ENCODE results near the gene MUC2.
A peak's percentile ranks its signal among the peaks of the same experiment; 100 is the strongest.

The MUC2 gene

GRCh38 chr11:1059759-1060158 lies 14.9 kb upstream of the MUC2 start:
- Histone ChIP-seq H3K18ac (ENCODE audit: low read length) (no peak overlapping the region), H3K79me1 (ENCODE audit: low read length) (no peaks in the 10 kb centered on the region), H3K4me1 (ENCODE audit: control insufficient read depth in 1 of 2, insufficient read depth in 2 of 2, low read length in 2 of 2) (no peaks in the 10 kb centered on the region), H3K27me3 (ENCODE audit: insufficient read depth, low read length) (no peaks in the 10 kb centered on the region), H2BK5ac (ENCODE audit: low read depth, low read length, poor library complexity) (no peak overlapping the region), H3K4me3 (ENCODE audit: low read depth, low read length) (no peak overlapping the region), H4K91ac (ENCODE audit: low read depth, low read length) (no peak overlapping the region), H3K4ac (ENCODE audit: low read depth, low read length) (no peak overlapping the region), H3K4me2 (ENCODE audit: low read length) (no peak overlapping the region), H3K23ac (ENCODE audit: low read length) (no peak overlapping the region), H3K9me3 (ENCODE audit: insufficient read depth, low read depth, low read length) (peaks cover 4% of the 10 kb centered on the region), H3K14ac (ENCODE audit: low read length) (no peak overlapping the region), H2AFZ (ENCODE audit: insufficient read depth, low read length, poor library complexity) (no peak overlapping the region), H2BK120ac (ENCODE audit: insufficient read depth, low read length, poor library complexity) (no peak overlapping the region), H3K9ac (ENCODE audit: low read length) (no peak overlapping the region), H3K36me3 (ENCODE audit: control insufficient read depth in 1 of 2, insufficient read depth in 2 of 2, low read length in 2 of 2) (no peaks in the 10 kb centered on the region), H4K8ac (ENCODE audit: low read depth, low read length) (no peak overlapping the region), H2BK12ac (ENCODE audit: low read length) (no peak overlapping the region), H4K12ac (ENCODE audit: low read depth, low read length) (no peak overlapping the region), H2AK5ac (ENCODE audit: low read length) (no peak overlapping the region), H3K79me2 (ENCODE audit: control insufficient read depth, insufficient read depth, low read length, poor library complexity) (no peaks in the 10 kb centered on the region), H3K27ac (ENCODE audit: low read depth, low read length) (no peak overlapping the region)
- WGBS (ENCODE audit: extremely low coverage, insufficient coverage, insufficient read length), result no CpG with 5 or more reads among the region's 15 CpGs
- DNase-seq, result peak; percentile 82

- H3K79me2 ChIP-seq (ENCODE audit: control insufficient read depth, insufficient read depth, low read length, poor library complexity), result no peaks in the 10 kb centered on the region
- no peak overlapping the region for H3K4me3 ChIP-seq (ENCODE audit: low read depth, low read length)
- no peak overlapping the region for H4K91ac ChIP-seq (ENCODE audit: low read depth, low read length)
- H4K8ac ChIP-seq (ENCODE audit: low read depth, low read length), result no peak overlapping the region
- no peak overlapping the region for H3K27ac ChIP-seq (ENCODE audit: low read depth, low read length)
- H3K4me1 ChIP-seq (ENCODE audit: control insufficient read depth in 1 of 2, insufficient read depth in 2 of 2, low read length in 2 of 2), result no peaks in the 10 kb centered on the region
- H2AFZ ChIP-seq (ENCODE audit: insufficient read depth, low read length, poor library complexity), result no peak overlapping the region
- H3K18ac ChIP-seq (ENCODE audit: low read length), result no peak overlapping the region
- WGBS (ENCODE audit: extremely low coverage, insufficient coverage, insufficient read length), result no CpG with 5 or more reads among the region's 16 CpGs
- H3K4ac ChIP-seq (ENCODE audit: low read depth, low read length), result no peak overlapping the region
- no peaks in the 10 kb centered on the region for H3K36me3 ChIP-seq (ENCODE audit: control insufficient read depth in 1 of 2, insufficient read depth in 2 of 2, low read length in 2 of 2)
- peaks cover 4% of the 10 kb centered on the region for H3K9me3 ChIP-seq (ENCODE audit: insufficient read depth, low read depth, low read length)
- H3K14ac ChIP-seq (ENCODE audit: low read length), result no peak overlapping the region
- H3K79me1 ChIP-seq (ENCODE audit: low read length), result no peaks in the 10 kb centered on the region
- peak overlapping the region; percentile 13 for H3K4me2 ChIP-seq (ENCODE audit: low read length)
- no peak overlapping the region for H3K9ac ChIP-seq (ENCODE audit: low read length)
- no peak overlapping the region for H2BK5ac ChIP-seq (ENCODE audit: low read depth, low read length, poor library complexity)
- no peaks in the 10 kb centered on the region for H3K27me3 ChIP-seq (ENCODE audit: insufficient read depth, low read length)
- H2BK12ac ChIP-seq (ENCODE audit: low read length), result no peak overlapping the region
- no peak for DNase-seq
- no peak overlapping the region for H2AK5ac ChIP-seq (ENCODE audit: low read length)
- H2BK120ac ChIP-seq (ENCODE audit: insufficient read depth, low read length, poor library complexity), result no peak overlapping the region
- no peak overlapping the region for H3K23ac ChIP-seq (ENCODE audit: low read length)
- no peak overlapping the region for H4K12ac ChIP-seq (ENCODE audit: low read depth, low read length)
These were observed 14.3 kb upstream of the MUC2 start for GRCh38 chr11:1060410-1060809.

- no peak overlapping the region for H2AFZ ChIP-seq (ENCODE audit: insufficient read depth, low read length, poor library complexity)
- peak; percentile 91 to 96 for DNase-seq
- no peak overlapping the region for H3K27ac ChIP-seq (ENCODE audit: low read depth, low read length)
- peaks cover 4% of the 10 kb centered on the region for H3K9me3 ChIP-seq (ENCODE audit: insufficient read depth, low read depth, low read length)
- no peak overlapping the region for H2BK5ac ChIP-seq (ENCODE audit: low read depth, low read length, poor library complexity)
- H4K8ac ChIP-seq (ENCODE audit: low read depth, low read length), result no peak overlapping the region
- H4K12ac ChIP-seq (ENCODE audit: low read depth, low read length), result no peak overlapping the region
- no peak overlapping the region for H2BK120ac ChIP-seq (ENCODE audit: insufficient read depth, low read length, poor library complexity)
- no peak overlapping the region for H3K9ac ChIP-seq (ENCODE audit: low read length)
- no peak overlapping the region for H2BK12ac ChIP-seq (ENCODE audit: low read length)
- no peak overlapping the region for H2AK5ac ChIP-seq (ENCODE audit: low read length)
- WGBS (ENCODE audit: extremely low coverage, insufficient coverage, insufficient read length), result no CpG with 5 or more reads among the region's 18 CpGs
- H3K4me3 ChIP-seq (ENCODE audit: low read depth, low read length), result no peak overlapping the region
- H3K36me3 ChIP-seq (ENCODE audit: control insufficient read depth in 1 of 2, insufficient read depth in 2 of 2, low read length in 2 of 2), result no peaks in the 10 kb centered on the region
- H3K4ac ChIP-seq (ENCODE audit: low read depth, low read length), result no peak overlapping the region
- H3K4me2 ChIP-seq (ENCODE audit: low read length), result no peak overlapping the region
- no peak overlapping the region for H3K18ac ChIP-seq (ENCODE audit: low read length)
- no peaks in the 10 kb centered on the region for H3K4me1 ChIP-seq (ENCODE audit: control insufficient read depth in 1 of 2, insufficient read depth in 2 of 2, low read length in 2 of 2)
- H4K91ac ChIP-seq (ENCODE audit: low read depth, low read length), result no peak overlapping the region
- no peaks in the 10 kb centered on the region for H3K79me1 ChIP-seq (ENCODE audit: low read length)
- no peaks in the 10 kb centered on the region for H3K27me3 ChIP-seq (ENCODE audit: insufficient read depth, low read length)
- no peak overlapping the region for H3K14ac ChIP-seq (ENCODE audit: low read length)
- no peaks in the 10 kb centered on the region for H3K79me2 ChIP-seq (ENCODE audit: control insufficient read depth, insufficient read depth, low read length, poor library complexity)
- H3K23ac ChIP-seq (ENCODE audit: low read length), result no peak overlapping the region
These were observed 13.6 kb upstream of the MUC2 start for GRCh38 chr11:1060852-1061616.

GRCh38 chr11:1062075-1062820 lies 12.4 kb upstream of the MUC2 start:
- Histone ChIP-seq H2BK5ac (ENCODE audit: low read depth, low read length, poor library complexity) (no peak overlapping the region), H4K8ac (ENCODE audit: low read depth, low read length) (no peak overlapping the region), H3K79me2 (ENCODE audit: control insufficient read depth, insufficient read depth, low read length, poor library complexity) (no peaks in the 10 kb centered on the region), H3K36me3 (ENCODE audit: control insufficient read depth in 1 of 2, insufficient read depth in 2 of 2, low read length in 2 of 2) (no peaks in the 10 kb centered on the region), H4K12ac (ENCODE audit: low read depth, low read length) (no peak overlapping the region), H2AK5ac (ENCODE audit: low read length) (no peak overlapping the region), H3K27me3 (ENCODE audit: insufficient read depth, low read length) (no peaks in the 10 kb centered on the region), H3K27ac (ENCODE audit: low read depth, low read length) (no peak overlapping the region), H3K4ac (ENCODE audit: low read depth, low read length) (no peak overlapping the region), H3K23ac (ENCODE audit: low read length) (no peak overlapping the region), H3K9me3 (ENCODE audit: insufficient read depth, low read depth, low read length) (peaks cover 4% of the 10 kb centered on the region), H3K18ac (ENCODE audit: low read length) (no peak overlapping the region), H3K4me2 (ENCODE audit: low read length) (no peak overlapping the region), H2AFZ (ENCODE audit: insufficient read depth, low read length, poor library complexity) (no peak overlapping the region), H3K4me1 (ENCODE audit: control insufficient read depth in 1 of 2, insufficient read depth in 2 of 2, low read length in 2 of 2) (no peaks in the 10 kb centered on the region), H3K79me1 (ENCODE audit: low read length) (no peaks in the 10 kb centered on the region), H3K4me3 (ENCODE audit: low read depth, low read length) (no peak overlapping the region), H4K91ac (ENCODE audit: low read depth, low read length) (no peak overlapping the region), H2BK120ac (ENCODE audit: insufficient read depth, low read length, poor library complexity) (no peak overlapping the region), H3K9ac (ENCODE audit: low read length) (no peak overlapping the region), H2BK12ac (ENCODE audit: low read length) (no peak overlapping the region), H3K14ac (ENCODE audit: low read length) (no peak overlapping the region)
- no peak for DNase-seq
- WGBS (ENCODE audit: extremely low coverage, insufficient coverage, insufficient read length), result no CpG with 5 or more reads among the region's 9 CpGs
